Measurements from ENCODE around the gene SLC35G4.
"Not testable (repeated sequence)": the region's sequence is repeated elsewhere in the genome, so short reads cannot be mapped to it uniquely, and the experiment has no call there.

SLC35G4 gene

GRCh38 chr18:11614042-11614441 is 4.6 kb downstream of the SLC35G4 start:
- DNase-seq, result not testable (repeated sequence)

GRCh38 chr18:11614981-11615380 is 5.6 kb downstream of the SLC35G4 start:
- DNase-seq, result not testable (repeated sequence)

- DNase-seq, result not testable (repeated sequence)
These were observed 37.9 kb downstream of the SLC35G4 start for GRCh38 chr18:11647310-11647709.

GRCh38 chr18:11647804-11648203 is 38.4 kb downstream of the SLC35G4 start:
- not testable (repeated sequence) for DNase-seq

GRCh38 chr18:11649839-11650238 is 40.4 kb downstream of the SLC35G4 start:
- DNase-seq, result no peak

GRCh38 chr18:11651899-11652298 is 42.5 kb downstream of the SLC35G4 start:
- DNase-seq, result no peak

- DNase-seq, result no peak
These were observed 44.1 kb downstream of the SLC35G4 start for GRCh38 chr18:11653521-11653920.

GRCh38 chr18:11654736-11655605 is 45.6 kb downstream of the SLC35G4 start:
- DNase-seq, result no peak

GRCh38 chr18:11655606-11655932 is 46.2 kb downstream of the SLC35G4 start:
- DNase-seq, result no peak

GRCh38 chr18:11657152-11657551 is 47.8 kb downstream of the SLC35G4 start:
- no peak for DNase-seq

- DNase-seq, result no peak
These were observed 48.2 kb downstream of the SLC35G4 start for GRCh38 chr18:11657554-11657953.

GRCh38 chr18:11658019-11658418 is 48.6 kb downstream of the SLC35G4 start:
- DNase-seq, result no peak

- no peak for DNase-seq
These were observed 49.6 kb downstream of the SLC35G4 start for GRCh38 chr18:11658989-11659388.

All from NCI-H2029 treated with DMSO at 0.1 percent for 48 hours (cell line).